Epithelial cell of esophagus (primary cell): ENCODE measurements around the gene XRCC4.

ENCODE experiments used
- DNase-seq: peaks from one replicate; pipeline ENCODE4 v3.0.0; 2010; ENCODE audit warnings: low read depth
- H3K4me3 ChIP-seq: 2 replicates; pipeline ENCODE4 v1.5.1; 2011; ENCODE audit warnings: mild to moderate bottlenecking, low read length, control low read depth
- TF ChIP-seq, protein P1 (sequence below): IDR thresholded peaks from 2 replicates; pipeline ENCODE4 v1.5.1; 2011; ENCODE audit warnings: low read depth, mild to moderate bottlenecking, low read length, control low read depth, inconsistent platforms; ENCODE audit not compliant: insufficient read depth; ENCODE audit errors: missing control alignments

The XRCC4 gene

DNA sequence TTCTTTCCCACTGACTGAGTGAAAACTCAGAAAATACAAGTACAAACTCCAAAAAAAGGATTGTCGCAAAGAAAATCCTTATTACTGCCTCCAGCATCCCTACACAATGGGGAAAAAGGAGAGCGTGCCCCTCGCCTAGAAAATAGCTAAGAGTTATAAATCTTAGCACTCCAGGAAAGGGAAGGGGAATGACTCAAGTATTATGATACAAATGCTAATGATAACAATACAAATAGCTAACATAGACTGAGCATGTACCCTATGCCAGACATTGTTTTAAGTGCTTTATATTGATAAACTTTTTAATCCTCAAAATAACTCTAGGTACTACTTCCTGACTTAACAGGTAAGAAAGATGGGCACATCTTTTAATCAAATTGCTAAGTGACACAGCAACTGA lies 323.4 kb downstream of the XRCC4 start:
- TF ChIP-seq, protein P1, sequence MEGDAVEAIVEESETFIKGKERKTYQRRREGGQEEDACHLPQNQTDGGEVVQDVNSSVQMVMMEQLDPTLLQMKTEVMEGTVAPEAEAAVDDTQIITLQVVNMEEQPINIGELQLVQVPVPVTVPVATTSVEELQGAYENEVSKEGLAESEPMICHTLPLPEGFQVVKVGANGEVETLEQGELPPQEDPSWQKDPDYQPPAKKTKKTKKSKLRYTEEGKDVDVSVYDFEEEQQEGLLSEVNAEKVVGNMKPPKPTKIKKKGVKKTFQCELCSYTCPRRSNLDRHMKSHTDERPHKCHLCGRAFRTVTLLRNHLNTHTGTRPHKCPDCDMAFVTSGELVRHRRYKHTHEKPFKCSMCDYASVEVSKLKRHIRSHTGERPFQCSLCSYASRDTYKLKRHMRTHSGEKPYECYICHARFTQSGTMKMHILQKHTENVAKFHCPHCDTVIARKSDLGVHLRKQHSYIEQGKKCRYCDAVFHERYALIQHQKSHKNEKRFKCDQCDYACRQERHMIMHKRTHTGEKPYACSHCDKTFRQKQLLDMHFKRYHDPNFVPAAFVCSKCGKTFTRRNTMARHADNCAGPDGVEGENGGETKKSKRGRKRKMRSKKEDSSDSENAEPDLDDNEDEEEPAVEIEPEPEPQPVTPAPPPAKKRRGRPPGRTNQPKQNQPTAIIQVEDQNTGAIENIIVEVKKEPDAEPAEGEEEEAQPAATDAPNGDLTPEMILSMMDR = no peak
- no peak overlapping the region for H3K4me3 ChIP-seq
- DNase-seq = no peak

DNA sequence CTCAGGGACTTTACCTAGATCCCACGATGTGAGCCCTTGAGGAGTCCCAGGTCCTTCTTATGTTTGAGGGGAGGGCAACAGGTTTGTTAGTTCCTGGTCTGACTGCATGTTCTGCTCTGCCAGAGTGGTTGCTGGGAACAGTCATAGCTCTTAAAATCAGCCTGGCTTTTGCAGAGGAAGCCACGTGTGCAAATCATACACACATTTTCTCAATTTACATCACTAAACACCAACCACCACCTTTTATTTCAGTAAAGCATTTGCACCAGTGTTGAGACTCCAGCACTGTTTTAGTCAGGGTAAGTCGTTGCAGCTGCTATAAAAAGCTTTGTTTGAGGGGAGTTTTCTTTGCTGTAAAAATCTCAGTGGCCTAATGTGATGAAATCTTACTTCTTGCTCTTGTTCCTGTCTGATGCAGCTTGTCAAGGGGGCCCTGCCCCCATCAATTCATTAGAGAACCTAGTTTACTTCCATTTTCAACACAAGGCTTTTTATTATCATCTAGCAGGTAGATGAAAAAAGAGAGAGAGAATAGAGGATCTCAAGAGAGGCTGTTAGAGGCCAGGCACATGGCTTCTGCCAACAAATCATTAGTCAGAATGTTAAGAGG lies 323.9 kb downstream of the XRCC4 start:
- TF ChIP-seq, protein P1 = no peak
- DNase-seq = no peak
- H3K4me3 ChIP-seq = no peak overlapping the region

DNA sequence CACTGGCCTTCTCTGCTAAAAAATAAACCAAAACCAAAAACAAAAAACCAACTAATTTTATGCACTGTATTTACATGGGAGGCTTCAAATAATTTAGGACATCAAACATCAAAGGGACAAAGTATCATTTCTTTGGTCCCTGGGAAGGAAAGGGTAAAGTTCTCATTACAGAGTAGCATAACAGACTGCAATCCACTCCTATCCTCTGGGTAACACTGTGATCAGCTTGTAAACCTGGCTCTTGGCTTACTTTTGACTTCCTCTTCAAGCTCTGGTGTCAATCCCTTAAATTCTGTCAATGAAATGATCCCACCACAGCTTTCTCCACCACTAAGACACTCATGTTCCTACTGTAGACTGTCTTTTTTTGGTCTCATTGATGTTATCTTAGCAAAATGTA lies 324.4 kb downstream of the XRCC4 start:
- no peak for DNase-seq

More for the DNA sequence above, 324.4 kb downstream of the XRCC4 start:
- H3K4me3 ChIP-seq = no peak overlapping the region
- TF ChIP-seq, protein P1 = no peak
